DMS79 treated with DMSO at 0.1 percent for 48 hours (cell line): ENCODE data around the gene COBL.

Experiments used
- DNase-seq: peaks from one replicate; lab custom pipeline; 2025; lab: John Stamatoyannopoulos, UW

Gene COBL

DNA sequence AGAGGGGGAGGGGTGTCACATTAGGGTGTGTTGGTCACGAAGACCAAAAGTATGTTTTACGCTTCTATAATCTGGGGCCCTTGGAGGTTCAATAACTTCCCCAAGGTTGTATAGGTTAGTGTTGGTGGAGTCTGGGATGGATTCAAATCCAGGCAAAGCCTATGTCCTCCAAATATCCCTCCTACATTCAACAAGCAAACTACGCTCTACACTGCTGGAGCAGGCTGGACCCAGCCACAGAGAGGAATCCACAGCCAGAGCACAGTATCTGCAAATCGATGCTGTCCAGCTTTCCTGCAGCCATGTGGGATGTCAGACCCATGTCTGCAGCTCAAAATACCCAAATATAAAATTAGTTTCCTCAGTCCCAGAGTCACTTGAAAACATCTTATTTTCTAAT is 198.0 kb downstream of the COBL start:
- no peak for DNase-seq

DNA sequence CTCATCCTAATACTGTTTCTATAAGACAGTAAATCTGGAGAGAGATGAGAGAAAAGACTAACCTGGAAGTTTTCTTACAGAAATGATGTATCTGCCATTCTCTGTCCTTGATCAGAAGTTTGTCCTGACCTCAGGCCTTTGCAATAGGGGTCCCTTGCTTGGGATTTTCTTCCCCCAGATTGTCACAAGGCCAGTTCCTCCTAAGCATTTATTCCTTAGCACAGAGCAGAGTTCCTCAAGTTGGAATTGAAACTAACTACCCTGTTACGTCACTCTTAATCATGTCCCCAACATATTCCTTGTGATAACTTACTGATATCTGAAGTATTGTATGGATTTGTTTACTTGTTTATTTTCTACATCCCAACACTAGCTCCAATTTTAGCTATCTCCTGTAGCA is 202.1 kb downstream of the COBL start:
- no peak for DNase-seq

GRCh38 chr7:51113962-51114361 is 202.6 kb downstream of the COBL start:
- no peak for DNase-seq

- no peak for DNase-seq
Measured at GRCh38 chr7:51113560-51113959, 203.0 kb downstream of the COBL start.

DNA sequence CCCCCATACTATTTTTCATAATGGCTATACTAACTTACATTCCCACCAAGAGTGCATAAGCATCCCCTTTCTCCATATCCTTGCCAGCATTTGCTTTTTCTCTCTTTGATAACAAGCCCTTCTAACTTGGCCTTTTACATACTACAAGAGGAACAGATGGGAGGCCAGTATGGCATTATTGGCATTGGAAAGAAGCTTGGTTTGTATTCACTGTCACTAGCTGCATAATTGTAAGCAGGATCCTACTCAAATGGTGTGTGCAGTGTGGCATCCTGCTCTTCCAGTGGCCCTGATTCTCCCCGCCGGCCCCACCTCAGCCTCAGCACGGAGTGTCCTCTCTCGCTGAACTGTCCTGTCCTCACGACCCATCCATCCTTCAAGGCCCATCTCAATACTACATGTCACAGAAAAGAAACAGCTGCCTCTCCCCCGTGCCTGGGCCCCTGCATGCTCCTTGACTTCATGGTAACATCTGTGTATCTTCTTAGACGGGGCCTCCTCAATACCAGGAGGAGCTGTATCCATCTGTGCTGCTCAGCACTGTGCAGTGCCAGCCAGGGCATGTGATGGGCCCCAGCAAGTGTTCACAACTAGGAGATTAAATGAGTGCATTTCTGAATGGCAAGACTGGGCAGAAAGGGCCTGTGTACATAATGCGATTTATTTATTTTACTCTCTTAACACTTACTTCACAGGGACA is 205.2 kb downstream of the COBL start:
- no peak for DNase-seq

- DNase-seq, result no peak
Measured at GRCh38 chr7:51108134-51108533, 208.5 kb downstream of the COBL start.

- DNase-seq, result no peak
Measured at GRCh38 chr7:51104278-51104677, 212.3 kb downstream of the COBL start.

DNA sequence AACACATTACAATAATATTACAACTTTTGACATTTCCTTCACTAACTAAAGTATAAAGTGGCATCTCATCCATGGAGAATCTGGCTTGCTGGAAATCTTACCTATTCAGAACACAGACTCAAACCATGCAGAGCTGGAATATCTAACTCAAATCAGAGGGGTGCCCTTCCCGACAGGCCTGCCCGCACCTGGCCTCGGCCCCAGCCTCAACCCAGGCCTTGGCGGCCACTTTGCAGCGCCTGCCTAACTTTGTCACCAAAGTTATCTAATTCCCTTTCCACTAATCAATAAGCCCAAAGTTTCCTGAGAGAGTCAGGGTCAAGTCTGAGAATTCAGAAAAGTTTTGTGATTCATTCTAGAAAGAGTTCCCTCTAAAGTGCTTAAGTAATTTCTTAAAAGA is 212.9 kb downstream of the COBL start:
- no peak for DNase-seq

DNA sequence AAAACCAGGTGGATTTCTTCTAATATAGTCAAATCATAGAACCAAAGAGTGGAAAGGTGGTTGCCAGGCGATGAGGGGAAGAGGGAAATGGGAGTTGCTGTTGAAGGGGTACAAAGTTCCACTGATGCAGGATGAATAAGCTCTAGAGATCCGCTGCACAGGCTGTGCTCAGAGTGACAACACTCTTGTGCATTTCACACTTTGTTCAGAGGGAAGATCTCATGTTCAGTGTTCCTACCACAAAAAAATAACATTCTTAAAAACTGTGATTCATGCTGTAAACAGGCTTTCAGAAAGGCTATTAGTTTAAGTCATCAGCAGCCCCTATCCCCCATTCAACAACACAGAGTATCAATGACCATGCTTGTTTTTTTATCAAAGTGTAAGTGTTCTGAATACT is 213.8 kb downstream of the COBL start:
- no peak for DNase-seq

DNA sequence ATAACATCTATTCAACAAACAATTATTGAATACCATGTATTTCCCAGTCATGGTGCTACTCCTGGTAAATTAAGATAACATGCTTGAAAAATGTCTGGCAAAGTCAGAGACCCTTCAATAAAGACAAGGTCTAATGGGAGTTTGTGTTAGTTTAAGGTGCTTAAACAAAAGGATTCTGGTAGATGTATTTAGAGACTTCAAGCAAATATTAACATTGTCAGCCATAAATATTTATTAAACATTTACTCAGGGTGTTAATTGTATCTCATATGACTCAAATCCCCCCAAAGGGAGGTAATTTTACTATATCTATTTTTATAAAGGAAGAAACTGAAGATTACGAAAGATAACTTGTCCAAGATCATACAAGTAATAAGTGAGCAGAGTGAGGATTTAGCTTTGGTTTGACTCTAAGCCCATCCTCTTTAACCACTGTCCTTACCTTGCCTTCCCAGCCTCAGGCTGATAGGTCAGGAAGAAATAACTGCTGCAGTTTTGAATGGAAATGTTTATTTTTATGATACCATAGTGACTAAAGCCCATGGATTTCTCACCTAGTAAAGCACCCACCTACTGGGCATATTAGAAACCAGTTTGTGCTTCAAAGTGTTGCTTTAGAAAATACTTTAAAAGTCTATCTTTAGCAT is 215.4 kb downstream of the COBL start:
- no peak for DNase-seq

- DNase-seq, result no peak
Measured at GRCh38 chr7:51090411-51090810, 226.2 kb downstream of the COBL start.

GRCh38 chr7:51085034-51085692 is 231.4 kb downstream of the COBL start:
- DNase-seq, result no peak

DNA sequence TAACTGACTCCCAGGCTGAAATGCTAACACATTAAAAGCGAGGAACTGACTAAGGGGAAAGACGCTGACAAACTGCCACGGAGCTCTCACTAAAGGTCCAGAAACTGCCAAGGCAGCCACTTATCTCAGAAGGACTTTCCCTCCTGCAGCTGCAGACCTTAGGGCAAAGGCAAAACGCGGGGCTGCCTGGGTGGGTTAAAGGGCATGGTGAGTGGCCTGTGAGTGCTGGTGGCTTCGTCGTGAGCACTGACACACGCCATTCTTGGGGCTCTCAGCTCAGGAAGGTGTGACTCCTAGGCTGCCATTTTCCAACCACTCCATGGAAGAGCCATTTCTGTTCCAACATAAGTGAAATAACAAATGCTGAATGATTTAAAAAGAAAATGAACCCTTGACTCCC is 232.5 kb downstream of the COBL start:
- DNase-seq, result no peak

DNA sequence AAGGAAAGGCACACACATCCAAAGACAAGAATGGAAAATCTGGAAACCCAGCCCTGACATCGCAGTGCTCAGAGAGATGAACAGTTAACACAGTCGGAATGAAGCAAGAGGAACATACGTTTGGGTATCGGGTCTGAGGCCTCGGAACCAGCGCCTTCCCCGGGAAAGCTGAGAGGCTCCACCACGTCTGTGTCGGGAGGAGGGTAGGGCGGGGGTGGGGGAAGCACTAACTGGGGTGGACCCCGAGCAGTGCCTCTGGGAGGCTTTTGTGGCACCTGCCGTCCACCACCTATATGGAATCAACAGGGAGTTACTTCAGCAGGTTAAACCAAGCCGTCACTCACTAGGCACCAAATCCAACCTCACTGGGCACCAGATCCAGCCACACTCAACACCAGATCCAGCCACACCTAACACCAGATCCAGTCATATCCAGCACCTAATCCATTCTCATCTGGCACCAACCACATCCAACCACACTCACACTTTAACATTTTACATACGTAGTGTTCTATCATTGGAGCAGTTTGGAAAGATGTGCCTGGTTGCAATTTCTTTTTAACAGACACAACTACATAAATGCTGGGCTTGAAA is 233.6 kb downstream of the COBL start:
- DNase-seq, result no peak

GRCh38 chr7:51082096-51082840 is 234.3 kb downstream of the COBL start:
- DNase-seq, result no peak

GRCh38 chr7:51081270-51081890 is 235.2 kb downstream of the COBL start:
- no peak for DNase-seq

DNA sequence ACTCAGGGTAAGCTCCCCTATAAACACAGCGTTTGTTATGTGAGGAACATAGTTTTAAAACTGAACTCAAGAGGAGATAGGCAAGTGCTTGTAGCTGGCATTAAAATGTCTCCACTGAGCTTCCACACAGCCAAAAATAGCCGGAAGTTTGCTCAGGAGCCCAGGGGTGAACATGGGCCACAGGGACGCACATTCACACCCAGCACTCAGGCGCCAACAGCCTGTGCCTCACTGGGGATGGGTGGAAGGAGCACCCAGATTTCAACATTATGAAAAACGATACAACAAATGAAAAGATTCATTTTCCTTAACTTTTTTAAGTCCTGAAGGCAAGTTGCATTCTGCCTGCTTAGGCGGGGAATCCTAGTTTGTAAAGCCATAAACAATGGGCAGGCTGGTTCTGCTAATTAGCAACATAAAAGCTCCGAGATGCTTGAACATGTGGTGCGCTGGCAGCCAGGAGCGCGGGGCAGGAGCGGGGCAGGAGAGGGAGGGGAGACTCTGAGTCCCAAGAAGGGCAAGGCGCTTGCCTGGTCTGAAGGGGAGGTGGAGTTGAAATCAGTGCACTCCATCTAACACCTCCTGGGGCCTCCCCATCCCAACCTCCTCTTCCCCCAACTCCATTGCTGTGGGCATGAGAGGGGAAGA is 235.9 kb downstream of the COBL start:
- DNase-seq, result no peak

DNA sequence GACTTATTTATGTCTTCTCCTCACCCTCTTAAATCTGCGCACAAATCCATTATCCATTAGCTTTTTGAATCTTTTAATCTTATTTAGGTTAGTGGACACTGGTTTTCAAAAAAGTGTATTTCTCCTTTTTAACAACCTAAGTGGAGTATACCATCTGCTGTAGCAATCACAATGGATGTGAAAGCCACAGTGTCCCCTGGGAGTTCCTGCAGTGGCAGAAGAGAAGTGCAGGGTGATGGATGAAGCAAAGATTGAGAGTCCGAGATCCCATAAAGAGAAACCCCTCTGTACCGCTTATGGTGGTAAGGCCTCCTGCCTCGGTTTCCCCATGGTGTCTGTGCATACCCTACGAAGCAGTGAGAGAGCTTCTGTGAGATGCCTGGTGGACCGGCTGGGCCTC is 236.4 kb downstream of the COBL start:
- DNase-seq, result no peak

DNA sequence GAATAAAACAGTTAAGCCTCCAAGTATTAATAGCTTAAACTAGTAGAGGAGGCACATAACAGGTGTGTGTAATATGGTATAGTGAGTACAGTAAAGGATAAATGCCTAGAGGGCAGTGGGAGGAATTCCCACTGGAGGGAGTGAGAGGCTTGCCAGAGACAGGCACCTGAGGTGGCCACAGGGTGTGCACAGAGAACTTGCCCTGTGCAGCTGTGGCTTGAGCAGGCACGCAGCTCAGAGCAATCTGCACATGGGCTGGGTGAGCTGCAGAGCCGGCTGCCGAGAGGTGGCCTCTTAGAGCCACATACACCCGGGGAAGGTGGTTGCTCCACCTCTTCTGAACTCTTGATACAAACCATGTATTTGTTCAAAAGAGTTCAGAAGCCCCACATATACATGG is 237.1 kb downstream of the COBL start:
- DNase-seq, result no peak

DNA sequence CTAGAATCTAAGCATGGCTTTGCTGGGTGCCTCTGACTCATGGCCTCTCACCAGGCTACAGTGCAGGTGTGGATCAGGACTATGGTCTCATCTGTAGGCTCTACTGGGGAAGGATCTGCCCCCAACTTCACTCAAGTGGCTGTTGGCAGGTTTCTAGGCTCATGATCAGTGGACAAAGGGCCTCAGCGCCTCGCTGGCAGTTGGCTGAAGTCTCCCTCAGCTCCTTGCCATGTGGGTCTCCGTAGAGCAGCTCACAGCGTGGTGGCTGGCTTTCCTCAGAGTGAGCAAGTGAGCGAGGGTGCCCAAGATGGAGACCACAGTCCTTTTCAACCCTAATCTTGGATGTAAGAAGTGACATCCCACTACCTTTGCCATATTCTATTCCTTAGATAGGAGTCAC is 238.0 kb downstream of the COBL start:
- DNase-seq, result no peak

DNA sequence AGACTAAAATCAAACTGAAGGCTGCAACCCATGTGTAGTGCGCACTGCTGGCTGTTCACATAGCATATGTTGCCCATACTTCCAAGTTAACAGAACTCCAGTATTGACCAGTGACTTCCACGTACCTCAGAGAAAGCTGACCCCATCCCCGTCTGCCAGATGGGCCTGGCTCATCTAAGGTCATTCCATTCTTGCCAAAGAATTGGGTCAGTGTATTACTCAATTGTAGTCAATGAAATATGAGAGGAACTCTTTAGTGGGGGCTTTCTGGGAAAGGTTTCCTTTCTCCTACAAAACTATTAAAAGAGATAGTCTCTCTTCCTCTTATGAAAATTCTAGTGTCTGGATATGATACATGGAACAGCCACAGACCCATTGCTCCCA is 238.6 kb downstream of the COBL start:
- DNase-seq, result no peak
